HG03066 (cell line): ENCODE data around the gene ZNF575.
"Not testable (repeated sequence)": the region's sequence is repeated elsewhere in the genome, so short reads cannot be mapped to it uniquely, and the experiment has no call there.

Source experiments
- ATAC-seq: cut with Tn5 transposase; IDR thresholded peaks from one replicate; pipeline ENCODE4 v1.9.1; 2021; ENCODE audit warnings: low read depth; ENCODE audit not compliant: unreplicated experiment

ZNF575 gene

DNA sequence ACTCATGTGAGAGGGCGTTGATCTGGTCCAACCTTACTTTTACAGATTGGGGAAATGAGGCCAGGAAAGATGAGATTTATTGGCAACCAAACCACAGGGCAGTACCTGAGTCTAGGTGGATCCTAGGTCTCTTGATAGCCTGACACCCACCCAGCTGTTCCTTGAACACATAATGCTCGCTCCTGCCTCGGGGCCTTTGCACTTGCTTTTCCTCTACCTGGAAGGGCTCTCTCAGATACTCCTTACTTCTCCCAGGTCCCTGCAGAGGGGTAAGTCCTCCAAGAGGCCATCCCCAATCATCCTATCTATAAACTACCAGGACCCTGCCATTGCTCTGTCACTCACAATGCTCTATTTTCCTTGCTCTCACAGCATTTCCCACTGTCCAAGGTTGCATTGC, 7.4 kb downstream of the ZNF575 start:
- ATAC-seq, result no peak

GRCh38 chr19:43541920-43542650, 9.1 kb downstream of the ZNF575 start:
- ATAC-seq, result no peak

DNA sequence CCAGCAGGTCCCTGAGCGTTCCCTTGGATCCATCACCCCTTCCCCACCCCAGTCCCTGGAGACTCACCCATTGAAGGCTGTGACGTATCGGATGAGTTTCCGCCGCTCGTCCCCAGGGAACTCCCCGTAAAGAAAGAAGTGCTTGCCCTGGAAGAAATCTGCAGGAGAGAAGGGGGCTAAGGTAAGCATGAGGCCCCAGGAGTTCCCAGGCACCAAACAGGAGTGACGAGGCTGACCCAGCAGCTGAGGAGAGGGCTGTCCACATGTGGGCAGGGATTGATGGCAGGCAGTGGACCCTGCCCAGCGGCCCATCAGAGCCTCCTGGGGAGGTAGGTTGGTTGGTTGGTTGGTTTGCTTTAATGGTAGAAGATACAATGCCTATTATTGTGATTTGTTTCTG, 11.1 kb downstream of the ZNF575 start:
- no peak for ATAC-seq

DNA sequence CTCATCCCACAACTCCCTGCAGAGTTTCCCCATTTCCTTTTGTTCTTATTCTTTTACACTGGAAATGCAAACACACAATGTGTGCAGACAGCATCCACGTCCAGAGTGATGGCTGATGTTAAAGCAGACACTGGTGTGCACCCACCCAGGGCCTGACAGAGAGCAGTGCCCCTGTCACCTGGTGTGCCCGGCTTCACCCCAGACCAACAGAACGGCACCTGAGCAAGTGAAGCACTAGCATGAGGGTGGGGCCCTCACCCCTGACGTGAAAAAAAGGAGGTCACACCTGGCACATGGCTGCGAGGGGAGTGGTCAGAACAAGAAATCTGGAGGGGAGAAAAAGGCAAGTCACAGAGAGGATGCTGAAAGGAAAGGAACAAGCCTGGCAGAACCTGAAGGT, 12.3 kb downstream of the ZNF575 start:
- ATAC-seq, result no peak

- no peak for ATAC-seq
Measured at GRCh38 chr19:43545981-43546380, 13.0 kb downstream of the ZNF575 start.

DNA sequence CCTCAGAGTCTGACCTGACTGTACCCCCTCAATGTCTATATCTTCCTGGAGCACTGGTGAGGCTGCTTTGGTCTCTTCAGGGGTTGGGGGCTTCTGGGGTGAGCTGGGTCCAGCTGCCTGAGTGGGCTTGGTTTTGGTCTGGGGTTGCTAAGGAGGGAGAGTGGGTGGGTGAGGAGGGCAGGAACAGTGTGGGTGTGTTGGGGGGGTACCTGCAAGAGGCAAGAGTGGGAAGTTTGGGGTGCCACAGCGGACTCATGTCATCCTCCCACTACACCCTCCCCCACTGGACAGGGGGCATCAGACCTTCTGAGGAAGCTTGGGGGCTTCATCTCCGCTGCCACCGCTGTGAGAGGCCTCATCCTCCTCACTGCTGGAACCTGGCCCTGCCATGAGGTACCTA, 13.6 kb downstream of the ZNF575 start:
- no peak for ATAC-seq

DNA sequence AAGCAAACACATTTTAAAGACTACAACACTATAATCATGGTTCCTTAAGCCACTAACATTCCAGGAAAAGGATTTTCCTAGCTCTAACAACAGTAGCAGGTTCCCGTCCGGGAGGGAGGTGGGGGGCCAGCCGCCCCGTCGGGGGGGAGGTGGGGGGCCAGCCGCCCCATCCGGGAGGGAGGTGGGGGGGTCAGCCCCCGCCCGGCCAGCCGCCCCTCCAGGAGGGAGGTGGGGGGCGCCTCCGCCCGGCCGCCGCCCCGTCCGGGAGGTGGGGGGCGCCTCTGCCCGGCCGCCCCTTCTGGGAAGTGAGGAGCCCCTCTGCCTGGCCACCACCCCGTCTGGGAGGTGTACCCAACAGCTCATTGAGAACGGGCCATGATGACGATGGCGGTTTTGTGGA, 14.9 kb downstream of the ZNF575 start:
- not testable (repeated sequence) for ATAC-seq

DNA sequence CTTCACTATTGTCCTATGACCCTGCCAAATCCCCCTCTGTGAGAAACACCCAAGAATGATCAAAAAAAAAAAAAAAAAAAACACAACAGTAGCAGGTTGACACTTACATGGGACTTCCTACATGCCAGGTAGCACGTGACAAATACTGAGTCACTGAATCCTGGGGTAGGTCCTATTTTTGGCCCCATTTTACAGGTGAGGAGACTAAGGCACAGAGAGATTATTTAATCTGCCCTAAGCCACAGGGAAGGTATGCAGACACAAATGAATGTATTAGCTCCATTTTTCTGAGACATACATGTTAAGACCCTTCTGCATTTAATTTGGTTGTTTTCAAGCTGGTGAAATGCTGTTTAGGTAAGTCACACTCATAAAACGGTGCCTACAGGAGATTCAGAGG, 15.7 kb downstream of the ZNF575 start:
- no peak for ATAC-seq

- ATAC-seq, result no peak
Measured at GRCh38 chr19:43551399-43552197, 18.6 kb downstream of the ZNF575 start.

DNA sequence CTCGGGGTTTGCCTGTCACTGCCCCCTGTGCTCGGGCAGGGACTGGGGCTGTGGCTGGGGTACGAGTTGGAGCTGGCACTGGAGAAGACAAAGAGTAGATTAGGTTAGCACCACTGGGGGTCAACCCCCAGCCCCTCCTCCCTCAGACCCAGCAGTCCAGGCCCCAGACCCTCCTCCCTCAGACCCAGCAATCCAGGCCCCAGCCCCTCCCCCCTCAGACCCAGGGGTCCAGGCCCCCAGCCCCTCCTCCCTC, 19.1 kb downstream of the ZNF575 start:
- ATAC-seq, result no peak

GRCh38 chr19:43552616-43553015, 19.6 kb downstream of the ZNF575 start:
- no peak for ATAC-seq

GRCh38 chr19:43553656-43554055, 20.7 kb downstream of the ZNF575 start:
- ATAC-seq, result no peak

- no peak for ATAC-seq
Measured at GRCh38 chr19:43554317-43554895, 21.4 kb downstream of the ZNF575 start.

DNA sequence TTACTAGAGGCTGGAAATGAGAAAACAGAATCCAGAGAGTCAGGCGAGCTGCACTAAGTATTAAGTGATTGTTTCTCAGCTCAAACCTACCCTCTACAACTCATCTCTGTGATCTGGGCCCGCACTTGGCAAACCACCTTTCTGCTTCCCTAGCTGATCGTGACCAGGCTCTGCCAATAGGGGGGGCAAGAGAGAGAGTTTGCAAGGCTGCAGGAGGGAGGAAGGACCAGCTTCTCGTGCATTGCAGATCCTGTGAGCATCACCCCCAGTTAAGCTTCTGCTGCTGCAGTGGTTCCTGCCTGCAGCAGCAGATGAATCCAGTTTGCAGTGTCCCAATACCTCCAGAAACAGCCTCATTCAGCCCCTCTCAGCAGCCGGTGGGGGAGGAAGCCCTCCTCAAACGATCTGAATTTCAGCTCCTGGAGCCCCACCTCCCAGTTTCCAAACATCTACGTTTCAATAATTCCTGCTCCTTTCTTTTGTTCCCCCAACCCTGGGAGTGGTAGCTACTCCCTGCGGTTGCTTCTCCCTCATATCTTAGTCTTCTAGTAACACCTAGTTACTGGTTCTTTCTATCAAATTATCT, 22.3 kb downstream of the ZNF575 start:
- ATAC-seq, result no peak

DNA sequence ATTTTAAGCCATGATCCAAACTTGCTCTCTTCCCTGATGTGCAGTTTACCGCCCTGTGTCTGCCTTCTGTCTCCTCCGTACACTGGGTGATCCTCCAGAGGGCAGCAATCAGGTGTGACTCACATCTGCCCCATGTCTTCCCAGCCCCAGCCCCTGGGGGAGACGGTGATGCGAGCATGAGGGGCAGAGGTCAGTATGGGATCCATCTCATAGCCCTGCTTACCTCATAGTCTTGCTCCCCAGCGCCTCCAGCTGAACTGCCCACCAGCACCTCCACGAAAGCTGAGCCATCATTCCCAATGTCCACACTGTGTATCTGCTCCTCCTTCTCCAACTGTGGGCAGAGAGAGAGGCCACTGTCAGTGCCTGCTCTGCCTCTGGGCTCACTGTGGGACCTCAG, 27.7 kb downstream of the ZNF575 start:
- no peak for ATAC-seq

DNA sequence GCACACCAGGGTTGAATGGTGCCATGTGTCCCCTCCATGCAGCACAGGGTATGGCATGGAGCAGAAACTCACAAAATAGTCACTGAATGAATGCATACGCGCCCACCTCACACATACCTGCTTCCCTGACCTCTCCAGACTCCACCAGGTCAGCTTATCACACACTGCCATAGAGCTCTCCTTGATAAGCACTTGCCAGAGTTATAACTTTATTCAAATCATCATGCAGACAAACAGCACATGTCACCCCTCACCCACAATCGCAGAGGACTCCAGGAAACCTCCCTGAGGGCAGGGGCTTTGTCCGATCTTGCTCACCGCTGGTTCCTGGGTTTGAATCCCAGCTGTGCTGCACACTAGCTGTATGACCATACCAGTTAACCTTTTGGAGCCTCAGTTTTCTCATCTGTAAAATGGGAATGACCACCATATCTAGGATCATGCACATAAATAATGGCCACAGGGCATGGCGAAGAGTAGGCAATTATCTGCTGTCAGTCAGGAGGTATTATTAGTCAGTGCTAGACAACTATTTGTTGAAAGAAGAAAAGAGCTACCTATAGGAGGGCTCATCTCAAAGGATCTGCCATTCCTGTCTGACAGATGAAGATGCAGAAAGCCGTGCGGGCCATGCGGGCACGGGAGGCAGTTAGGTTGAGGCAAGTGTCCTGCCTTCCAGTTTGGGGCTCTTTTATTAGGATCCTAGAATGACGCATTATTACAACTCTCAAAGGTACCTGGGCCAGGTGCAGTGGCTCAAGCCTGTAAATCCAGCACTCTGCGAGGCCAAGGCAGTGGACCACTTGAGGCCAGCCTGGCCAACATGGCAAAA, 28.4 kb downstream of the ZNF575 start:
- ATAC-seq, result no peak

GRCh38 chr19:43562226-43562697, 29.3 kb downstream of the ZNF575 start:
- no peak for ATAC-seq

- no peak for ATAC-seq
Measured at GRCh38 chr19:43562698-43563241, 29.8 kb downstream of the ZNF575 start.

DNA sequence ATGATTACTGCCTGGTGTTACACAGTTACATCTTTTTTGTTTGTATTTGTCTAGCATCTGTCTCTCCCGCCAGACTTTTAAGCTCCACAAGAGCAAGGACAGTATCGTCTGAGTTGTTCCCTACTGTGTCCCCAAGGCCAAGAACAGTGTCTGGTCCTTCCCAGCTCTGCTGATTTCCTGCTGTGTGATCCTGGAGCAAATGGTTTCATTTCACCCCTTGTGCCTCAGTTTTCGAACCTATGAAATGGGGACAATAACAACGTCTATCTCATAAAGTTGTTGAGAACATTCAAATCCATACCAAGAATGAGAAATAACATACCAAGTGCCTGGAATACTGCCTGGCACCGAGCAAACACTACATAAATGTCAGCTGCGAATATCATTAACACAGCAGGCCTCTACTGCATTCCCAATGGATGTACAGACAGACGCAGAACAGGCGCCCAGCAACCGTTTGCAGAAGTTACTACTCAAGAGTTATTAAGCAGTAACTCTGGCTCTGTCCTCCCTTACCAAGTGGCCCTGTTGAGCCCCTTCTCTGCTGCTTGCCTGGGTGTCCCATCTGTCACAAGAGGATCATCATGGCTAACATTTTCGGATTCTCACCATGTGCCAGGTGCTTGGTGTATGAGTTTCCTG, 30.9 kb downstream of the ZNF575 start:
- no peak for ATAC-seq

GRCh38 chr19:43564800-43565199, 31.8 kb downstream of the ZNF575 start:
- ATAC-seq, result no peak
